OCI-LY7 (cell line): Measurements from ENCODE around the gene SLC2A13. TPM values are rescaled to one million over a fixed set of nuclear protein-coding genes. Genes with fewer than 3 reads are reported as not detected.

Experiments used
- BruUV-seq: library from RNA; stranded (reverse); fragments of 400-500 nt; replicated peaks from 2 replicates; lab custom pipeline; 2021; lab: Mats Ljungman, UMichigan
- CTCF ChIA-PET: fragments of 300-600 bp; sonication (Branson Sonifier 250); formaldehyde crosslinking; loops from one replicate; lab custom pipeline; 2022; ENCODE audit warnings: antibody characterized with exemption; ENCODE audit not compliant: unreplicated experiment; lab: Charles Lee
- POLR2A ChIA-PET: fragments of 300-600 bp; sonication (Branson Sonifier 250); formaldehyde crosslinking; loops from one replicate; lab custom pipeline; 2022; ENCODE audit warnings: antibody characterized with exemption; lab: Charles Lee
- DNase-seq: peaks from one replicate; pipeline ENCODE4 v3.0.0-alpha.2; 2015; ENCODE audit warnings: low spot score
- H2AFZ ChIP-seq: fragments of 200-600 bp; sonication (generic), shearing (Covaris generic); 2 replicates; pipeline ENCODE4 v1.6.1; 2014; ENCODE audit warnings: mild to moderate bottlenecking, antibody characterized with exemption, low read length, moderate library complexity
- H3K27ac ChIP-seq: fragments of 200-600 bp; sonication (generic); 2 replicates; pipeline ENCODE4 v1.5.1; 2014; ENCODE audit warnings: mixed run types, low read depth, mild to moderate bottlenecking, moderate library complexity, low read length, inconsistent platforms; ENCODE audit not compliant: poor library complexity, severe bottlenecking
- H3K36me3 ChIP-seq: fragments of 200-600 bp; sonication (generic); 2 replicates; pipeline ENCODE4 v1.6.1; 2014; ENCODE audit warnings: mild to moderate bottlenecking, antibody characterized with exemption, low read length, moderate library complexity, mixed read lengths; ENCODE audit not compliant: insufficient read depth
- H3K4me1 ChIP-seq: fragments of 200-600 bp; sonication (generic); 2 replicates; pipeline ENCODE4 v1.5.1; 2014; ENCODE audit warnings: mild to moderate bottlenecking, low read length; ENCODE audit not compliant: insufficient read depth, poor library complexity, severe bottlenecking
- H3K4me2 ChIP-seq: fragments of 200-600 bp; sonication (generic); 2 replicates; pipeline ENCODE4 v1.6.1; 2014; ENCODE audit warnings: mild to moderate bottlenecking, low read length
- H3K4me3 ChIP-seq: fragments of 200-600 bp; sonication (generic); 2 replicates; pipeline ENCODE4 v1.5.1; 2014; ENCODE audit warnings: mild to moderate bottlenecking, low read depth, low read length; ENCODE audit not compliant: poor library complexity, severe bottlenecking
- H3K79me2 ChIP-seq: fragments of 200-600 bp; sonication (generic); 2 replicates; pipeline ENCODE4 v1.6.1; 2016; ENCODE audit warnings: low read depth, mild to moderate bottlenecking, low read length, moderate library complexity, mixed read lengths; ENCODE audit not compliant: insufficient read depth
- H3K9me2 ChIP-seq: fragments of 200-600 bp; sonication (generic); 2 replicates; pipeline ENCODE4 v1.6.1; 2016; ENCODE audit warnings: mild to moderate bottlenecking, low read length, mixed read lengths; ENCODE audit not compliant: insufficient read depth
- H3K9me3 ChIP-seq: fragments of 200-600 bp; sonication (generic); 2 replicates; pipeline ENCODE4 v1.6.1; 2014; ENCODE audit warnings: mild to moderate bottlenecking, mixed run types, low read length, mixed read lengths
- H4K20me1 ChIP-seq: fragments of 200-600 bp; sonication (generic); 2 replicates; pipeline ENCODE4 v1.6.1; 2014; ENCODE audit warnings: mild to moderate bottlenecking, antibody characterized with exemption, low read length, moderate library complexity, mixed read lengths; ENCODE audit not compliant: insufficient read depth
- EZH2phosphoT487 ChIP-seq: fragments of 200-600 bp; sonication (generic); IDR thresholded peaks from 2 replicates; pipeline ENCODE4 v1.6.1; 2018; ENCODE audit warnings: low read depth, borderline replicate concordance, mild to moderate bottlenecking, mixed run types, antibody characterized with exemption, low read length, moderate library complexity, mixed read lengths
- intact Hi-C: fragments of 100-400 bp; cut with micrococcal nuclease; formaldehyde crosslinking; loops from one replicate; pipeline ENCODE4 v1.10.0; 2022; ENCODE audit not compliant: unreplicated experiment
- total RNA-seq, 2 experiments: library from RNA; depleted of rRNA in 1 of 2; stranded (reverse); fragments of >200 nt in 1 of 2; shearing (Covaris generic) in 1 of 2; gene quantifications; 2 replicates each; pipeline ENCODE4 v1.2.3, GENCODE V29; 2014 to 2022
- TF ChIP-seq, protein P1 (sequence below): fragments of 200-600 bp; sonication (generic); conservative IDR thresholded peaks from 2 replicates; pipeline ENCODE4 v1.5.1; 2014; ENCODE audit warnings: mild to moderate bottlenecking, antibody characterized with exemption, low read length, moderate library complexity, mixed read lengths

The SLC2A13 gene
- total RNA-seq, 2 experiments from 2014 or later, result 12.4 to 16.5 TPM

- no peak for DNase-seq
- BruUV-seq, result no TSS peak
- H3K9me2 ChIP-seq, result no peaks in the 10 kb centered on the region
- no peaks in the 10 kb centered on the region for H3K79me2 ChIP-seq
- ChIA-PET POLR2A (interaction anchor here (0.6 to 1.3 kb wide), 2 partner anchors 19 to 579 kb away, joined by 3 read pairs; no protein-coding TSS in a partner anchor), CTCF (no interaction called here)
- intact Hi-C loops, result no loop called here
- H3K9me3 ChIP-seq, result no peaks in the 10 kb centered on the region
- H4K20me1 ChIP-seq, result no peaks in the 10 kb centered on the region
- H3K4me2 ChIP-seq, result no peak overlapping the region
- TF ChIP-seq, protein P1, sequence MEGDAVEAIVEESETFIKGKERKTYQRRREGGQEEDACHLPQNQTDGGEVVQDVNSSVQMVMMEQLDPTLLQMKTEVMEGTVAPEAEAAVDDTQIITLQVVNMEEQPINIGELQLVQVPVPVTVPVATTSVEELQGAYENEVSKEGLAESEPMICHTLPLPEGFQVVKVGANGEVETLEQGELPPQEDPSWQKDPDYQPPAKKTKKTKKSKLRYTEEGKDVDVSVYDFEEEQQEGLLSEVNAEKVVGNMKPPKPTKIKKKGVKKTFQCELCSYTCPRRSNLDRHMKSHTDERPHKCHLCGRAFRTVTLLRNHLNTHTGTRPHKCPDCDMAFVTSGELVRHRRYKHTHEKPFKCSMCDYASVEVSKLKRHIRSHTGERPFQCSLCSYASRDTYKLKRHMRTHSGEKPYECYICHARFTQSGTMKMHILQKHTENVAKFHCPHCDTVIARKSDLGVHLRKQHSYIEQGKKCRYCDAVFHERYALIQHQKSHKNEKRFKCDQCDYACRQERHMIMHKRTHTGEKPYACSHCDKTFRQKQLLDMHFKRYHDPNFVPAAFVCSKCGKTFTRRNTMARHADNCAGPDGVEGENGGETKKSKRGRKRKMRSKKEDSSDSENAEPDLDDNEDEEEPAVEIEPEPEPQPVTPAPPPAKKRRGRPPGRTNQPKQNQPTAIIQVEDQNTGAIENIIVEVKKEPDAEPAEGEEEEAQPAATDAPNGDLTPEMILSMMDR, result no peak
- TF ChIP-seq EZH2phosphoT487, result no peak
- H3K36me3 ChIP-seq, result no peaks in the 10 kb centered on the region
- no peak overlapping the region for H2AFZ ChIP-seq
- H3K4me1 ChIP-seq, result no peaks in the 10 kb centered on the region
- H3K4me3 ChIP-seq, result no peak overlapping the region
- H3K27ac ChIP-seq, result no peak overlapping the region
Measured at GRCh38 chr12:39935275-39935674, 170.6 kb downstream of the SLC2A13 start.

- H3K79me2 ChIP-seq, result no peaks in the 10 kb centered on the region
- intact Hi-C loops, result no loop called here
- no peaks in the 10 kb centered on the region for H3K4me1 ChIP-seq
- no peaks in the 10 kb centered on the region for H3K9me2 ChIP-seq
- H3K4me3 ChIP-seq, result no peak overlapping the region
- H3K27ac ChIP-seq, result no peak overlapping the region
- POLR2A ChIA-PET, result interaction anchor here (0.6 to 1.1 kb wide), 2 partner anchors 11 to 239 kb away, joined by 3 read pairs; no protein-coding TSS in a partner anchor
- H4K20me1 ChIP-seq, result no peaks in the 10 kb centered on the region
- CTCF ChIA-PET, result no interaction called here
- H3K36me3 ChIP-seq, result no peaks in the 10 kb centered on the region
- TF ChIP-seq, protein P1, result no peak
- no peak for TF ChIP-seq EZH2phosphoT487
- BruUV-seq, result no TSS peak
- no peak overlapping the region for H2AFZ ChIP-seq
- DNase-seq, result no peak
- H3K9me3 ChIP-seq, result no peaks in the 10 kb centered on the region
- H3K4me2 ChIP-seq, result no peak overlapping the region
Measured at GRCh38 chr12:39931857-39932256, 174.0 kb downstream of the SLC2A13 start.

- POLR2A ChIA-PET, result interaction anchor here (0.5 to 1.1 kb wide), 2 partner anchors 10 to 420 kb away, joined by 3 read pairs; no protein-coding TSS in a partner anchor
Measured at GRCh38 chr12:39931231-39931630, 174.7 kb downstream of the SLC2A13 start.

More at GRCh38 chr12:39931231-39931630, 174.7 kb downstream of the SLC2A13 start:
- Histone ChIP-seq H4K20me1 (no peaks in the 10 kb centered on the region), H3K27ac (no peak overlapping the region), H2AFZ (no peak overlapping the region), H3K4me1 (no peaks in the 10 kb centered on the region), H3K4me2 (no peak overlapping the region), H3K79me2 (no peaks in the 10 kb centered on the region), H3K4me3 (no peak overlapping the region), H3K9me2 (no peaks in the 10 kb centered on the region), H3K36me3 (no peaks in the 10 kb centered on the region), H3K9me3 (no peaks in the 10 kb centered on the region)
- CTCF ChIA-PET, result no interaction called here
- no peak for DNase-seq
- no TSS peak for BruUV-seq
- TF ChIP-seq, protein P1, result no peak
- intact Hi-C loops, result no loop called here
